Osteoblast (primary cell): ENCODE measurements around the gene NAA40. TPM values are rescaled to one million over a fixed set of nuclear protein-coding genes. Genes with fewer than 3 reads are reported as not detected.
A peak's percentile ranks its signal among the peaks of the same experiment; 100 is the strongest.

Experiments
- DNase-seq: peaks from one replicate; pipeline ENCODE4 v3.0.0; 2011; ENCODE audit warnings: low spot score, mixed read lengths; ENCODE audit not compliant: insufficient read length; ENCODE audit errors: missing footprints
- H2AFZ ChIP-seq: 2 replicates; pipeline ENCODE4 v1.6.0; 2011; ENCODE audit warnings: mild to moderate bottlenecking, low read length
- H3K27ac ChIP-seq: 2 replicates; pipeline ENCODE4 v1.5.1; 2011; ENCODE audit warnings: mild to moderate bottlenecking, low read depth, low read length, moderate library complexity
- H3K27me3 ChIP-seq: 2 replicates; pipeline ENCODE4 v1.6.0; 2012; ENCODE audit warnings: mild to moderate bottlenecking, control low read depth, inconsistent platforms, low read length, moderate library complexity; ENCODE audit not compliant: insufficient read depth
- H3K36me3 ChIP-seq: 2 replicates; pipeline ENCODE4 v1.5.1; 2011; ENCODE audit warnings: mild to moderate bottlenecking, low read length, control low read depth, moderate library complexity; ENCODE audit not compliant: insufficient read depth
- H3K4me1 ChIP-seq: 2 replicates; pipeline ENCODE4 v1.5.1; 2011; ENCODE audit warnings: mild to moderate bottlenecking, low read length, control low read depth, moderate library complexity; ENCODE audit not compliant: insufficient read depth
- H3K4me2 ChIP-seq: 2 replicates; pipeline ENCODE4 v1.6.0; 2011; ENCODE audit warnings: mild to moderate bottlenecking, low read length; ENCODE audit not compliant: insufficient read depth
- H3K4me3 ChIP-seq: fragments of 200-600 bp; sonication (generic); 3 replicates; pipeline ENCODE4 v1.5.1; 2012; ENCODE audit warnings: mild to moderate bottlenecking, low read length, inconsistent platforms; ENCODE audit not compliant: insufficient read depth
- H3K79me2 ChIP-seq: 2 replicates; pipeline ENCODE4 v1.6.0; 2012; ENCODE audit warnings: mild to moderate bottlenecking, low read length, control low read depth, inconsistent platforms; ENCODE audit not compliant: insufficient read depth
- H3K9me3 ChIP-seq: 2 replicates; pipeline ENCODE4 v1.5.1; 2011; ENCODE audit warnings: low read depth, low read length, control low read depth
- H4K20me1 ChIP-seq: 2 replicates; pipeline ENCODE4 v1.6.0; 2012; ENCODE audit warnings: mild to moderate bottlenecking, low read length, control low read depth; ENCODE audit not compliant: insufficient read depth
- total RNA-seq: library from RNA; depleted of rRNA; stranded (reverse); fragments of >200 nt; gene quantifications from 2 replicates; pipeline ENCODE4 v1.2.3, GENCODE V29; 2012
- TF ChIP-seq, protein P1 (sequence below): IDR thresholded peaks from 2 replicates; pipeline ENCODE4 v1.5.1; 2011; ENCODE audit warnings: mild to moderate bottlenecking, low read depth, low read length, moderate library complexity; ENCODE audit errors: extremely low read depth

NAA40 gene
- total RNA-seq, 1 donor = 11.9 TPM

DNA sequence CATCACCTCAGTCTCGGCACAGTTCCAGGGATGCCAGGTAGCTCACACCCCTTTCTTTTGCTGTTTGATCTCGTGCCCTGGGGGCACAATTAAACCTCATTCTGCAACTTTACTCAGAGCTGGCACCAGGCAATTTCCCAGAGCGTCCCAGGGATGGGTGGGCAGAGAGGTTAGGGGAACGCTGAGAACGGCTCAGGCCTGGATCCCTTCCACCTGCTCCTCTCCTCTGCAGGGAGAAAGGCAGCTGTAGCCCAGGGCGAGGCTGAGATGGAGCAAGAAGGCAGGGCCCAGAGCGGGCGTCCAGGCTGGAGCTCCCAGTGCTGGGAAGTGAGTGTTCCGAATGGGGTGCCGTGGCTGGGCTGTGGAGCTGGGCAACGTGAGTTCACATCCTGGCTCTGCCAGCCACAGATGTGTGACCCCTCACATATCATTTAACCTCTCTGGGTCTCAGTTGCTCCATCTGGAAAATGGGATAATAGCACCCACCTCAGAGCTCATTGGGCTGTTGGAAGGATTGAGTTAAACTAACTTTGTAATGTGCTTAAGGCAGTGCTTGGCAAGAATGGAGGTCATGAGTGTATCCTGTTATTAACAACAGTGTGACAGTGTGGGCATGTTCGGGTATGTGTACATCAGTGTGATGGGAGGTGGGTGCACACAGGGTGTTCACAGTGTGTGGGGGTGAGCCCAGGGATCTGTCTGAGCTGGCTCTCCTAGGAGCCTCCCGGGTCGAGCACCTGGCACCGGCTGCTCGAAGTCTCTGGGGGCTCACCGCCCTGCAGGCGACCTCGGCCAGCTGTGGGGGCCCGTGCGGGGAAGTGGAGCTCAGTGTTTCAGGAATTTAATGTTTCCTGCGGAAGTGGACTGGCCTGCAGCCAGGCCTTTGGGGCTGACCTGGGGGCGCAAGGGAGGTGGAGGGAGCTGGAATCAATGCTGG is 63.0 kb downstream of the NAA40 start:
- Histone ChIP-seq H3K27ac (no peak overlapping the region), H4K20me1 (peaks cover 18% of the 10 kb centered on the region), H3K27me3 (no peaks in the 10 kb centered on the region), H2AFZ (no peak overlapping the region), H3K4me2 (no peak overlapping the region), H3K79me2 (no peaks in the 10 kb centered on the region), H3K36me3 (peaks cover 10% of the 10 kb centered on the region), H3K4me3 (no peak overlapping the region), H3K9me3 (no peaks in the 10 kb centered on the region), H3K4me1 (peaks cover 9% of the 10 kb centered on the region)
- TF ChIP-seq, protein P1, sequence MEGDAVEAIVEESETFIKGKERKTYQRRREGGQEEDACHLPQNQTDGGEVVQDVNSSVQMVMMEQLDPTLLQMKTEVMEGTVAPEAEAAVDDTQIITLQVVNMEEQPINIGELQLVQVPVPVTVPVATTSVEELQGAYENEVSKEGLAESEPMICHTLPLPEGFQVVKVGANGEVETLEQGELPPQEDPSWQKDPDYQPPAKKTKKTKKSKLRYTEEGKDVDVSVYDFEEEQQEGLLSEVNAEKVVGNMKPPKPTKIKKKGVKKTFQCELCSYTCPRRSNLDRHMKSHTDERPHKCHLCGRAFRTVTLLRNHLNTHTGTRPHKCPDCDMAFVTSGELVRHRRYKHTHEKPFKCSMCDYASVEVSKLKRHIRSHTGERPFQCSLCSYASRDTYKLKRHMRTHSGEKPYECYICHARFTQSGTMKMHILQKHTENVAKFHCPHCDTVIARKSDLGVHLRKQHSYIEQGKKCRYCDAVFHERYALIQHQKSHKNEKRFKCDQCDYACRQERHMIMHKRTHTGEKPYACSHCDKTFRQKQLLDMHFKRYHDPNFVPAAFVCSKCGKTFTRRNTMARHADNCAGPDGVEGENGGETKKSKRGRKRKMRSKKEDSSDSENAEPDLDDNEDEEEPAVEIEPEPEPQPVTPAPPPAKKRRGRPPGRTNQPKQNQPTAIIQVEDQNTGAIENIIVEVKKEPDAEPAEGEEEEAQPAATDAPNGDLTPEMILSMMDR = no peak
- DNase-seq = peak; percentile 94

GRCh38 chr11:64003807-64004589 is 65.2 kb downstream of the NAA40 start:
- no peak for DNase-seq
- Histone ChIP-seq H3K79me2 (no peaks in the 10 kb centered on the region), H3K4me2 (no peak overlapping the region), H3K27me3 (no peaks in the 10 kb centered on the region), H3K27ac (no peak overlapping the region), H3K36me3 (no peaks in the 10 kb centered on the region), H3K9me3 (no peaks in the 10 kb centered on the region), H4K20me1 (peaks cover 13% of the 10 kb centered on the region), H2AFZ (no peak overlapping the region), H3K4me1 (peaks cover 17% of the 10 kb centered on the region), H3K4me3 (no peak overlapping the region)
- TF ChIP-seq, protein P1 = no peak

- Histone ChIP-seq H3K4me3 (no peak overlapping the region), H4K20me1 (peaks cover 10% of the 10 kb centered on the region), H3K9me3 (no peaks in the 10 kb centered on the region), H3K4me2 (no peak overlapping the region), H3K4me1 (peaks cover 17% of the 10 kb centered on the region), H3K27me3 (no peaks in the 10 kb centered on the region), H3K36me3 (no peaks in the 10 kb centered on the region), H3K27ac (no peak overlapping the region), H2AFZ (no peak overlapping the region), H3K79me2 (no peaks in the 10 kb centered on the region)
- TF ChIP-seq, protein P1 = no peak
- DNase-seq = no peak
These were observed 65.8 kb downstream of the NAA40 start for GRCh38 chr11:64004590-64004984.

- Histone ChIP-seq H3K79me2 (no peaks in the 10 kb centered on the region), H3K4me3 (no peak overlapping the region), H3K27me3 (no peaks in the 10 kb centered on the region), H3K27ac (no peak overlapping the region), H3K4me1 (peaks cover 10% of the 10 kb centered on the region), H3K36me3 (no peaks in the 10 kb centered on the region), H4K20me1 (peaks cover 10% of the 10 kb centered on the region), H2AFZ (no peak overlapping the region), H3K9me3 (no peaks in the 10 kb centered on the region), H3K4me2 (no peak overlapping the region)
- DNase-seq = no peak
- TF ChIP-seq, protein P1 = no peak
These were observed 66.9 kb downstream of the NAA40 start for GRCh38 chr11:64005691-64006090.
